DND-41 (cell line): ENCODE data around the gene TTLL12.

ENCODE experiments used
- ATAC-seq: fragments of 200-7000 bp; cut with Tn5 transposase; 3 replicates; pipeline ENCODE4 v1.9.1; 2021; ENCODE audit warnings: low read depth; ENCODE audit not compliant: insufficient read depth
- DNase-seq: peaks from one replicate; pipeline ENCODE4 v3.0.0-alpha.2; 2020
- H2AFZ ChIP-seq: 2 replicates; pipeline ENCODE4 v1.6.0; 2012; ENCODE audit warnings: low read depth, low read length
- H3K27ac ChIP-seq: 2 replicates; pipeline ENCODE4 v1.5.1; 2012; ENCODE audit warnings: low read length, inconsistent platforms
- H3K27me3 ChIP-seq: fragments of 200-600 bp; sonication (generic); 2 replicates; pipeline ENCODE4 v1.6.0; 2012; ENCODE audit warnings: low read length, mild to moderate bottlenecking, inconsistent platforms; ENCODE audit not compliant: insufficient read depth, poor library complexity
- H3K36me3 ChIP-seq: 2 replicates; pipeline ENCODE4 v1.5.1; 2012; ENCODE audit warnings: low read length, inconsistent platforms; ENCODE audit not compliant: insufficient read depth
- H3K4me1 ChIP-seq: 2 replicates; pipeline ENCODE4 v1.5.1; 2012; ENCODE audit warnings: mild to moderate bottlenecking, low read length; ENCODE audit not compliant: insufficient read depth
- H3K4me2 ChIP-seq: 2 replicates; pipeline ENCODE4 v1.6.0; 2012; ENCODE audit warnings: mild to moderate bottlenecking, moderate library complexity, low read length, inconsistent platforms; ENCODE audit not compliant: insufficient read depth
- H3K4me3 ChIP-seq, 2 experiments: fragments of 200-600 bp in 1 of 2; shearing (Covaris generic) in 1 of 2; 2 replicates each; pipeline ENCODE4 v1.5.1; 2012 to 2016; ENCODE audit warnings: inconsistent platforms in 2 of 2, low read length in 2 of 2, mild to moderate bottlenecking in 2 of 2, low read depth in 1 of 2, moderate library complexity in 1 of 2
- H3K79me2 ChIP-seq: 2 replicates; pipeline ENCODE4 v1.6.0; 2012; ENCODE audit warnings: low read length, inconsistent platforms; ENCODE audit not compliant: insufficient read depth
- H3K9ac ChIP-seq: 2 replicates; pipeline ENCODE4 v1.6.0; 2012; ENCODE audit warnings: low read depth, mild to moderate bottlenecking, inconsistent platforms, low read length, moderate library complexity
- H3K9me3 ChIP-seq: 2 replicates; pipeline ENCODE4 v1.5.1; 2012; ENCODE audit warnings: low read length, moderate library complexity, mild to moderate bottlenecking, inconsistent platforms; ENCODE audit not compliant: insufficient read depth, severe bottlenecking
- H4K20me1 ChIP-seq: 2 replicates; pipeline ENCODE4 v1.6.0; 2012; ENCODE audit warnings: low read length; ENCODE audit not compliant: insufficient read depth
- EZH2 ChIP-seq: IDR thresholded peaks from 3 replicates; pipeline ENCODE4 v1.6.1; 2012; ENCODE audit warnings: borderline replicate concordance, low read depth, mild to moderate bottlenecking, moderate library complexity, low read length, inconsistent platforms; ENCODE audit not compliant: severe bottlenecking
- TF ChIP-seq, protein P1 (sequence below): IDR thresholded peaks from 2 replicates; pipeline ENCODE4 v1.5.1; 2012; ENCODE audit warnings: borderline replicate concordance, low read length, moderate library complexity, mild to moderate bottlenecking; ENCODE audit not compliant: poor library complexity, severe bottlenecking; ENCODE audit errors: extremely low read depth

TTLL12 gene

DNA sequence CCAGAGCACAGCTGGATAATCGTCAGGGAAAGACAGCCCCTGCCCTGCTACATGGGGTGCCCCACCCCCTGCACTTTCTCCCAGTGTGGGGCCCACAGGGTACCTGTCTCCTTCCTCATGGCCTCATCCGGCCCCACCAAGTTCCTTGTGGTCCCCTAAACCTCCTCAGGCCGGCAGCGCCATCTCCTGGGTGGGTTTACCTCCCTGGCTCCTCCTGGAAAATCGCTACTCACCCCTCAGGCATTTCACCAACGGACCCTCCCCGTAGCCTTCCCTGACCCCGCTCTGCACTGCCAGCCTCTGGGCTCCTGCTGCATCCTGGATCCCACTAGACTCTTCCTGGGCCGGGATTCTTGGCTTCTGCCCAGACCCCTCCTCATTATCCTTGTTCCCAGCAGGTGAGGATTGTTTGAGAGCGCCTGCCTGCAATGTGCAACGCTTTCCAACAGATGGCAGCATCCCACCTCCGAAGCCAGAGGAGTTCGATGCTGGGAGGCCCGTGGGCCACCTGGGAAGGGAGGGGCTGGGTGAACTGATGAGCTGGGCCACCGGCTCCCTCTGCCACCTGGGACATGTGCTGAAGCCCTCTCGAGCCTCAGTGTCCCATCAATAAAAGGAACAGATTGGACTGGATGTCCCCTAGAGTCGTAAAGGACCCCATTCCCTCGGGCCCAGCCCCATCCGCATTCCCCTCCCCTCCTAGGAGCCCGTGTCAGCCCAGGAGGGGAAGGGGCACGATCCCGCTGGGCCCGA lies 44.2 kb upstream of the TTLL12 start:
- Histone ChIP-seq H3K27me3 (no peaks in the 10 kb centered on the region), H3K4me2 (no peak overlapping the region), H2AFZ (no peak overlapping the region), H3K4me1 (no peaks in the 10 kb centered on the region), H3K27ac (no peak overlapping the region), H3K9ac (no peak overlapping the region), H4K20me1 (peaks cover 18% of the 10 kb centered on the region; the same call in 1 of the 2 replicates), H3K36me3 (no peaks in the 10 kb centered on the region), H3K4me3 (no peak overlapping the region), H3K79me2 (no peaks in the 10 kb centered on the region), H3K9me3 (no peaks in the 10 kb centered on the region)
- TF ChIP-seq, protein P1, sequence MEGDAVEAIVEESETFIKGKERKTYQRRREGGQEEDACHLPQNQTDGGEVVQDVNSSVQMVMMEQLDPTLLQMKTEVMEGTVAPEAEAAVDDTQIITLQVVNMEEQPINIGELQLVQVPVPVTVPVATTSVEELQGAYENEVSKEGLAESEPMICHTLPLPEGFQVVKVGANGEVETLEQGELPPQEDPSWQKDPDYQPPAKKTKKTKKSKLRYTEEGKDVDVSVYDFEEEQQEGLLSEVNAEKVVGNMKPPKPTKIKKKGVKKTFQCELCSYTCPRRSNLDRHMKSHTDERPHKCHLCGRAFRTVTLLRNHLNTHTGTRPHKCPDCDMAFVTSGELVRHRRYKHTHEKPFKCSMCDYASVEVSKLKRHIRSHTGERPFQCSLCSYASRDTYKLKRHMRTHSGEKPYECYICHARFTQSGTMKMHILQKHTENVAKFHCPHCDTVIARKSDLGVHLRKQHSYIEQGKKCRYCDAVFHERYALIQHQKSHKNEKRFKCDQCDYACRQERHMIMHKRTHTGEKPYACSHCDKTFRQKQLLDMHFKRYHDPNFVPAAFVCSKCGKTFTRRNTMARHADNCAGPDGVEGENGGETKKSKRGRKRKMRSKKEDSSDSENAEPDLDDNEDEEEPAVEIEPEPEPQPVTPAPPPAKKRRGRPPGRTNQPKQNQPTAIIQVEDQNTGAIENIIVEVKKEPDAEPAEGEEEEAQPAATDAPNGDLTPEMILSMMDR: peak; percentile 99
- no peak for TF ChIP-seq EZH2
- peak; percentile 75 for ATAC-seq
- peak; percentile 73 for DNase-seq

DNA sequence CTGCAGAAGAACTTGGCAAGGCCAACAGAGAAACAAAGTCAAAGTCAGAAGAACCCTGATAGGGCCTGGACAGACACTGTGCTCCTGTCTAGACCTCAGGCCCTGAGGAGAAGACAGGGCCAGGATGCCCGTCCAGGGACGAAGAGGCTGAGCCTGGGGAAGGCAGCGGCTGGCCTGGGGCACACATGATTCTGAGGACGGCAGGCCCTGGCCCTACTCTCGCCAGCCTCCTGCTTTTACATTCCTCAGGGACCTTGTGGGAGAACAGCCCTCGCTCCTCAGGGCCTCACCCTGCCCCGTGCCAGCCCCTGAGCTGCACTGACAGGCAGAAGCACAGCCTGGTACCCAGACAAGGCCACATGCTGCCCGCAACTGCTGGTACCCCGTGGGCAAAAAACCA lies 43.6 kb upstream of the TTLL12 start:
- Histone ChIP-seq H4K20me1 (peaks cover 18% of the 10 kb centered on the region; the same call in 1 of the 2 replicates), H3K9ac (no peak overlapping the region), H3K36me3 (no peaks in the 10 kb centered on the region), H3K9me3 (no peaks in the 10 kb centered on the region), H3K79me2 (no peaks in the 10 kb centered on the region), H3K4me1 (no peaks in the 10 kb centered on the region), H3K27ac (no peak overlapping the region), H2AFZ (no peak overlapping the region), H3K27me3 (no peaks in the 10 kb centered on the region), H3K4me3 (no peak overlapping the region), H3K4me2 (no peak overlapping the region)
- TF ChIP-seq EZH2: no peak
- TF ChIP-seq, protein P1: no peak
- ATAC-seq (no peak), DNase-seq (no peak)

DNA sequence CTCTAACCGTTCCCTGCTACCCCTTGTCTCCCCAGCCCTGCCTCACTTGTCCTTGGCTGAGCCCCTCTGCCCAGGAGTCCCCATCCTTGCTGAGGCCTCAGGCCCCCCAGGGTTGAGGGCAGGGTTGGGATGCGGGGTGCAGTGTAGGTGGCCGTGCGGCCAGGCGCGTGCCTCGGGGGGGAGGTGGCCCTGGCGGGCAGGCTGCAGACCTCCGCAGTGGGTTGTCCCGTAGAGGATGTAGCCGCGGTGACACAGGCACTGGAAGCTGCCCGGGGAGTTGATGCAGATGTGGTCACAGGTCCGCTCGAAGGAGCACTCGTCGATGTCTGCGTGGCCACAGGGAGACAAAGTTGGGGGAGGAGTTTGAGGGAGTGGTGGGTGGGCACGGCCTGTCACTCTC lies 41.9 kb upstream of the TTLL12 start:
- Histone ChIP-seq H3K27ac (no peak overlapping the region), H3K4me3 (no peak overlapping the region), H3K27me3 (peaks cover 3% of the 10 kb centered on the region), H4K20me1 (peaks cover 18% of the 10 kb centered on the region; the same call in 1 of the 2 replicates), H2AFZ (no peak overlapping the region), H3K79me2 (no peaks in the 10 kb centered on the region), H3K36me3 (no peaks in the 10 kb centered on the region), H3K4me2 (no peak overlapping the region), H3K4me1 (no peaks in the 10 kb centered on the region), H3K9ac (no peak overlapping the region), H3K9me3 (no peaks in the 10 kb centered on the region)
- TF ChIP-seq EZH2: no peak
- TF ChIP-seq, protein P1: no peak
- ATAC-seq (no peak), DNase-seq (no peak)
